HG03571 (cell line): ENCODE results near the gene PDK2.
A peak's percentile ranks its signal among the peaks of the same experiment; 100 is the strongest.

Experiments used
- ATAC-seq: cut with Tn5 transposase; IDR thresholded peaks from one replicate; pipeline ENCODE4 v1.9.1; 2021; ENCODE audit not compliant: unreplicated experiment

PDK2 gene

DNA sequence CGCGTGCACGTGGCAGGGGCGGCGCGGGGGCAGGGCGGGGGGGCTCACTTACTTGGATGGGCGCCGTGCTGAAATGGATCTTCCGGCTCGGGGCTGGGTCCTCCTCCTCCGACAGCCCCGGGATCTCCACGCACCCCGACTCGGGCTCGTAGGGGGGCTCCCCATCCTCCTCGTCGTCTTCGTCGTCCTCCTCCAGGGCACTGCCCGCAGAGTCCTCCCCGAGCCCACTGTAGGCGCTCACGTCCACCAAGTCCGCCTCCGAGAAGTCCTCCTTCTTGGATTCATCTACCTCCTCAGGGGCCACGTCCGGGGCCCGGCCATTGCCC lies 53.9 kb downstream of the PDK2 start:
- no peak for ATAC-seq

DNA sequence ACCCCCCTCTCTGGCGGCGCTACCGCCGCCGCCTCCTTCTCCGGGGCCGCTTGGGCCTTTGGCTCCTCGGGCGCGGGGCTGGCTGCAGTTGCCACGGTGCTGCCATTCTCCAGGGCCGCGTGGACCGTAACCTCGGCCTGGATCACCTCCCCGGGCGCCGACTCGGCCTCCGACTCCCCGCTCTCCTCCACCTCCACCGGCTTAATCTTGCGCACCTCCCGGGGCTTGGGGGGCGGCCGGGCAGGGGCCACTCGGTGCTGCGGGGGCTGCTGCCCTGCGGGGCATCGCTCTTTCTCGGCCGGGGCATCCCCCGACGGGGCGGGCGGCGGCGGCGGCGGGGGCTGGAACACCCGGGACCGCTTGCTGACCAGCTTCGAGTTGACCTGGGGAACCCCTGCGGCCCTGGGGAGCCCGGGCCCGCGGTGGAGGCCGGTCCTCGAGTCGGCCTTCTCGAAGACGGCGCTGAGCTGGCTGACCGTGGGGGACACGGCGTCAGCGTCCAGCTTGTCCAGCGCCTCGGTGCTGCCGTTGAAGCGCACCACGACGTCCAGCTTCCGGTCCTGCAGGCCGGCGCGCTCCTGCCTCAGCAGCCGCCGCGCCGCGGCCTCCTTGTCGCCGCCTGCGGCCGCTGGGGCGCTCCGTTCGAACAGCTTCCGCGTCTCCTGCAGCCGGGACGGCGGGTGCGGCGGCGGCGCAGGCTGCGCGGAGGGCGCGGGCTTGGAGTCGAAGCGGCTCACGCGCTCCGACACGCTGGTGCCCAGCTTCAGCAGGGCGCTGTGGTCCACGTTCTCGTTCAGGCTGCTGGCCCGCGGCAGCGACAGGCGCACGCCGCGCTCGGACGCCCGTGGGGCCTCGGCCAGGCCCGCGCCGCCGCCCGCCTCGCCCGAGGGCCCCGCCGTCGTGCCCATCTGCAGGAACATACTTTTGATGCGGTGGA lies 54.5 kb downstream of the PDK2 start:
- no peak for ATAC-seq

DNA sequence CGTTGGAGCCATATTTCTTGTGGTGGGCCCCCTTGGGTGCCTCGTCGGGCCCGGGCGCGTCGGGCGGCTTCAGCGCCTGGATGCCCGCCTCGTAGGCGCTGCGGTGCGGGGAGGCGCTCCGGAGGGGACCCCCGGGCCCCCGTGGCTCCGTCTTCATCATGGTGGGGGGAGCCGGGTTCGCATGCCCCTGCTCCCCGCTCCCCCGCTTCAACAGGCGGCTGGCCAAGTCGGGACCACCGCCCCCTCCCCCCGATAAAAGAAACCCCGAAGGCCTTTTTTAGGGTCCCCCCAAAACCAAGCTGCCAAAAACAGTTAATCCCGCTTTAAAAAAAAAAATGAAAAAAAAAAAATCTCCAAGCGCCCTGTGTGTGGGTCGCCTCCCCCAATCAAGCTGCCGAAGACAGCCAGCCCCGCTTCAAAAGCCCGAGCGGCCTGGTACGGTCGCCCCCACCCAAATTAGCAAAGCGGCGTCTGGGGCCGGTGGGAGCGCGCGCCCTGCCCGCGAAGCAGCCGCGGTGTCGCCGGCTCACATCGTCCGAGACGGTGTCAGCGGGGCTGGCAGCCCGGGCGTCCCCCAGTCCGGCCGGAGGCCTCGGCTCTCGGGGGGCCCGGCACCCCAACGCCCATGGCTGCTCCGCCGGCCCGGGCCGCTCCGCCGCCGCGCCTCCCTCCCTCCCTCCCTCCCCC lies 55.3 kb downstream of the PDK2 start, which contains the start of gene PPP1R9B:
Gene PPP1R9B, minus strand, starts transcription at position 324 of the 687 bp plus-strand sequence. Its CDS starts 164 bp downstream, at position 160.
- no peak for ATAC-seq

GRCh38 chr17:50151041-50151936 lies 56.1 kb downstream of the PDK2 start:
- no peak for ATAC-seq

GRCh38 chr17:50151937-50152547 lies 56.9 kb downstream of the PDK2 start:
- no peak for ATAC-seq

- ATAC-seq, result no peak
Measured at GRCh38 chr17:50152736-50153135, 57.6 kb downstream of the PDK2 start.

DNA sequence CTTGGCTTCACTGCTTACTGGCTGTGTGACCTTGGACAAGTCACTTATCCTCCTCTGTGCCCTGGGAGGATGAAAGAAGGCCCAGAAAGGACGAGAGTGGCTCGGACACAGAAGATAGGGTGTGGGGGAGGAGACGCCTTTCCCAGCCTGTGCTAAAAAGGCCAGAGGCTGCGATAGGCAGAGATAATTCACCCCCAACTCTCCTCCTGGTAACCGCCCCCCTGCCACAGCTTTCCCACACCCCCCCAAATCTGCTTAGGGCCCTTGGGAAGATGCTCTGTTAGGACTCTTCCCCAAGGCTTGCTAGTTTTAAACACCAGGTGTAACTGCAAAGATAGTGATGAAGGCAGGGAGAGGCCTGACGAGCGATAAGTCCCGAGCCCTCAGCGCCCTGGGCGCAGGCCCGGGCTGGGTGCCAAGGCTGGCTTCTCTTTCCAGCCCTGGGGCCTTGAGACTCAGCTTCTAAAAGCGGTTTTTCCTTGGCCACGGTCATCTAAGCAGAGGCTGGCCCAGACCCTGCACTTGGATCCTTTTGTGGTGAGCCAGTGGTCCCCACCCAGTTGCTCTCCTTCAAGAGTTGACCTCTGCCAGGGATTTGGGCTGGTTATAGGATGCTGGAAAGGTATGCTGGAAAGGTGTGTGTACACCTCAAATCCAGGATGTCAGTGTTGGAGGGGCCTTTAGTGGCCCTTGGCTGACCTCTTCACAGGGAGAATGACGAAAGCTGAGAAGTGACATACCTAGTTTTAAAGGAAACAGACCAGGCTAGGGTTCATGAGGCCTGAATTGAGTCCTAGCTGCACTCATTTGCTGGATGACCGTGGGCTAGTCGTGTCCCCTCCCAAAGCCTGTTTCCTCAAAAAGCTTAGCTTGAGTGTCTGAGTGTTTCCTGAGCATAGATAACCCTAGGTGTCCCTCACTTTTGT lies 58.8 kb downstream of the PDK2 start:
- ATAC-seq, result no peak

DNA sequence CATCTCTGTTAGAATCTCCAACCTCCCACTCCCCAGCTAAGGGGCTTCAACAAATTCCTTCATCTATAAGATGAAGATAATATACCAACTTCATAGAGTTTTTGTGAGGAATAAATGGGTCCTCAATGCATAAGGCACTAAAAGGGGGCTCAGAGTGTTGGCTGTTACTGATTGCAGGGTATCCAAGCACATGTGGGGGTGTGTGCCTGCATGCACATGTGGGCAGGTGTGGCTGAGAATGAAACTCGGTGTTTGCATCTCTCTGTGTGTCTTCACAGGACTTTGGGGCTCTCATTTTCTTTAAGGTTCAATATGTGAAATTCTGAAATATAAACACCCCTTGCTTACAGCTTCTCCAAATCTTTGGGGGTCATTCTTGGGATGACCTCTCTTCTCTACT lies 59.5 kb downstream of the PDK2 start:
- no peak for ATAC-seq

DNA sequence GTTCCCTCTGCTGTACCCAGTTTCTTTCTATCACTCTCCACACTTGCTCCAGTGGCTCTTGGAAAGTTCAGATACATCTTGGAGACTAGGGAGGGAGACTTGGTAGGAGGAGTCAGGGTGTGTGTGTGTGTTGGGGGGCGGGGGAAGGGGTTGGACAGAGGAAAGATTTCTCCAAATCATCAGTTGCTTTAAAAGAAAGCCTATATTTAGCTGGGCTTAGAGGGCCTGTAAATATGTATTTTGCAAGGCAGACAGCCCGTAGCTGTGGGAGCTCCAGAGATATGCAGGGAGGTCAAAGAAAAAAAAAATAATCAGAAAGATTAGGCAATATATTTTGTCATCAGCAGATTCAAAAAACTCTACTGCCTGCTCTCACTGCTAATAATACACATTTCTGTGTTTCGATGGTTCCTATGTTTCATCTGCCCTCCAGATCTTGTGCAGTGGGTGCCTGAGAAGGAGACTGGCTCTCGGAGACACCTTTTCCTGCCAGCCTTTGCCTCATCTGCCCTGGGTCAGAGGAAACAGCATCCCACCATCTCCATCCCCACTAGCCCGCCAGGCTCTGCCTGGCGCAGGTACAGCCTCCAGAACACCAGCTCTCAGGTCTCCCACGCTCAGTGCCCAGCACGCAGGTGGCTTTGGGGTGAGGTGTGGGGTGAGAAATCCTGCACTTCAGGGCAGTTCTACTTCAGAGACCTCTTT lies 60.1 kb downstream of the PDK2 start:
- ATAC-seq, result no peak

DNA sequence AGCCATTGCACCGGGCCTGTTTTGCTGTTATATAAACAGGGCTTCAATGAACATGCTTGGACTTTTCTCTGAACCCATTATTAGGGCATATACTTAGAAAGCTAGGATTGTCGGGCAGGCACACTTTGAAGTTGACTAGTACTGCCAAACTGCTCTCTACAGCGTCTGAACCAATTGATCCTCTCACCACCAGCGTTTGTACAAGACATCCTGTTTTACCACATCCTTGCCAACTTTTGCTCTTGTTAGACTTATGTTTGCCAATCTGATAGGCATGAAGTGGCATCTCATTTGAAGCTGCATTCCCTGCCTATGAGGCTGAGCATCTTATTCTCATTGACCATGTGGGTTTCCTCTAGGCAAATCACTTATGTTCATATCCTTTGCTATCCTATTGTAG lies 62.7 kb downstream of the PDK2 start:
- no peak for ATAC-seq

DNA sequence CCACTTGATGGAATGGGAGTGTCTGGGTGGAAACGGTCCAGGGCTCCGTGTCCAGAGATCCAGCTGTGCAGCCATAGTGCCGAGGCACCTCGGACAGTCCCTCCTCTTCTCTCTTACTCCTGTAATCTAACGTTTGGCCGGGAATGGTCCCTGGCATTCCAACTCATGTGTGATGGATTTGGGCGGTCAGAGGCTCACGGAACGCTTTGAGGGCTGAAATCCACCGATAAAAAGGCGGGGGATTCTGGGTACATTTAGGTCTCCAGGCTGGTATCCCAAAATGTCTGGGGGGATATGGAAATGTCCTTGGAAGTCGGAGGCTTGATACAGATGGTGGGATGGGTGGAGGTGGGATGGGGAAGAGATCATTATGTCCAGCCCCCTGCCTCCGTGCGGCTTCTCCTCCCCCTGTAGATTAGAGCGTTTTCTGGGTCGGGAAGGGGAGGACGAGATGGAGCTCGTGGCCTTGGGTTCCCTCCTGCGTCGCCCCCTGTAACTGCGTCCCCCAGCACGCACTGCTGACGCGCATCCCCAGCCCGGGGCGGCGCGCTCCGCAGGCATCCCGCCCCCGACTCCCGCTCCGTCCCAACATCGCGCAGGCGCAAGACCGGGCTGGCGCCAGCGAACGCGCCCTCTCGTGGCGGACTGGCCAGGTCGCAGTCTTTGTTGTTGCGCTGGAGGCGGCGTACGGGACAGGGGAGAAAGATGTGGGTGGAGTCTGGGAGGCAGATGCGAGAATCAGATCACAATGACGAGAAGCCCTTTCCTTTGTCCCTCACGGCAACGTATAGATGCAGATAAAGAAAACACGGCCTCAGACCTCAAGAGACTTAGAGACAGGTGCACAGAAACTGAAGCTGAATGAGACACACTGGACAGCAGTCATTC lies 66.1 kb downstream of the PDK2 start:
- peak; percentile 58 for ATAC-seq
